Caco-2 (cell line): Measurements from ENCODE around the gene LRRC52. TPM values are rescaled to one million over a fixed set of nuclear protein-coding genes. Genes with fewer than 3 reads are reported as not detected.

Experiments
- BruUV-seq: library from RNA; stranded (reverse); fragments of 400-500 nt; replicated peaks from 2 replicates; lab custom pipeline; 2021; lab: Mats Ljungman, UMichigan
- CTCF ChIA-PET: fragments of 300-600 bp; sonication (Branson Sonifier 250); formaldehyde crosslinking; loops from one replicate; lab custom pipeline; 2022; ENCODE audit warnings: antibody characterized with exemption; lab: Charles Lee
- POLR2A ChIA-PET: fragments of 300-600 bp; sonication (Branson Sonifier 250); formaldehyde crosslinking; loops from one replicate; lab custom pipeline; 2022; ENCODE audit warnings: antibody characterized with exemption; lab: Charles Lee
- DNase-seq, 2 experiments: peaks; one replicate each; pipeline versions ENCODE4 v3.0.0 to v3.0.0-alpha.2; 2020 to 2022
- H3K27me3 ChIP-seq: replicated peaks from 2 replicates; pipeline ENCODE4 v1.6.0; 2011; ENCODE audit warnings: low read length; ENCODE audit not compliant: control insufficient read depth, insufficient read depth
- H3K36me3 ChIP-seq: 2 replicates; pipeline ENCODE4 v1.5.1; 2011; ENCODE audit warnings: low read length; ENCODE audit not compliant: control insufficient read depth, insufficient read depth
- H3K4me1 ChIP-seq: fragments of 250-450 bp; sonication (Bioruptor Pico); 2 replicates; pipeline ENCODE4 v1.5.1; 2020; ENCODE audit warnings: mild to moderate bottlenecking
- H3K4me3 ChIP-seq: 2 replicates; pipeline ENCODE4 v1.5.1; 2011; ENCODE audit warnings: low read depth, mild to moderate bottlenecking, control low read depth, low read length
- H3K9me3 ChIP-seq: fragments of 250-450 bp; sonication (Bioruptor Pico); 2 replicates; pipeline ENCODE4 v1.5.1; 2020; ENCODE audit warnings: mild to moderate bottlenecking, moderate library complexity
- H3K27ac Mint-ChIP-seq: one replicate; pipeline ENCODE4 v1.8.0; 2022; ENCODE audit warnings: mixed read lengths; ENCODE audit not compliant: unreplicated experiment
- H3K27me3 Mint-ChIP-seq: one replicate; pipeline ENCODE4 v1.8.0; 2022; ENCODE audit warnings: mixed read lengths; ENCODE audit not compliant: insufficient read depth, unreplicated experiment
- H3K36me3 Mint-ChIP-seq: one replicate; pipeline ENCODE4 v1.8.0; 2022; ENCODE audit warnings: mild to moderate bottlenecking, mixed read lengths; ENCODE audit not compliant: insufficient read depth, unreplicated experiment
- H3K4me1 Mint-ChIP-seq: one replicate; pipeline ENCODE4 v1.8.0; 2022; ENCODE audit warnings: low read depth, mixed read lengths; ENCODE audit not compliant: unreplicated experiment
- H3K4me3 Mint-ChIP-seq: one replicate; pipeline ENCODE4 v1.8.0; 2022; ENCODE audit warnings: mild to moderate bottlenecking, moderate library complexity, mixed read lengths; ENCODE audit not compliant: unreplicated experiment
- H3K9me3 Mint-ChIP-seq: one replicate; pipeline ENCODE4 v1.8.0; 2022; ENCODE audit warnings: mixed read lengths; ENCODE audit not compliant: unreplicated experiment
- intact Hi-C: fragments of 100-400 bp; cut with micrococcal nuclease; formaldehyde crosslinking; loops from one replicate; pipeline ENCODE4 v1.10.0; 2022; ENCODE audit not compliant: unreplicated experiment
- total RNA-seq: library from RNA; stranded (reverse); gene quantifications from 2 replicates; pipeline ENCODE4 v1.2.3, GENCODE V29; 2022
- TF ChIP-seq, protein P1 (sequence below), 2 experiments: fragments of 200-600 bp in 1 of 2; IDR thresholded peaks; 1 replicate in 1 of 2; 2 replicates in 1 of 2; pipeline versions ENCODE4 v1.5.1 to v1.8.0; 2011 to 2022; ENCODE audit warnings: antibody characterized with exemption in 1 of 2, control low read depth in 1 of 2, inconsistent platforms in 1 of 2, low read depth in 1 of 2, low read length in 1 of 2, mild to moderate bottlenecking in 1 of 2, moderate library complexity in 1 of 2; ENCODE audit not compliant: insufficient read depth in 1 of 2, severe bottlenecking in 1 of 2, unreplicated experiment in 1 of 2

LRRC52 gene
- total RNA-seq, 1 experiment from 2014 or later, result not detected

DNA sequence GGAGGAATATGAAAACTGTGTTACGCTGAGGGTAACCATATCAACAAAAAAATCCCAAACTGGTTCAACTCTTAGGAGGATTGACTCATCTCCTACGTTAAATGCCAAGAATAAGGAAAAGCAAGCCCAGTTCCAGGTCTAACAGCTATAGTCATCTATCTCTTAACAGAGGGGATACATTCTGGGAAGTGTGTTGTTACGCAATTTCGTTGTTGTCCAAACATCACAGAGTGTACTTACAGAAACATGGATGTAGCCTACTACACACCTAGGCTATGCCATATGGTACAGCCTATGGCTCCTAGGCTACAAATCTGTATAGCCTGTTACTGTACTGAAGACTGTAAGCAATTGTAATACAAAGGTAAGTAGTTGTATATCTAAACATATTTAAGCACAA, 23.2 kb upstream of the LRRC52 start:
- H3K27me3 Mint-ChIP-seq, result peaks cover 3% of the 10 kb centered on the region
- POLR2A ChIA-PET, result no interaction called here
- no TSS peak for BruUV-seq
- no peaks in the 10 kb centered on the region for H3K27me3 ChIP-seq
- peaks cover 5% of the 10 kb centered on the region for H3K4me1 Mint-ChIP-seq
- H3K4me3 Mint-ChIP-seq, result no peak overlapping the region
- no peak for DNase-seq
- H3K4me1 ChIP-seq, result peaks cover 5% of the 10 kb centered on the region; the same call in 1 of the 2 replicates
- CTCF ChIA-PET, result no interaction called here
- intact Hi-C loops, result no loop called here
- no peak overlapping the region for H3K4me3 ChIP-seq
- no peaks in the 10 kb centered on the region for H3K36me3 ChIP-seq
- H3K9me3 Mint-ChIP-seq, result peaks cover 10% of the 10 kb centered on the region
- H3K9me3 ChIP-seq, result no peaks in the 10 kb centered on the region
- no peak overlapping the region for H3K27ac Mint-ChIP-seq
- no peaks in the 10 kb centered on the region for H3K36me3 Mint-ChIP-seq
- TF ChIP-seq, protein P1, sequence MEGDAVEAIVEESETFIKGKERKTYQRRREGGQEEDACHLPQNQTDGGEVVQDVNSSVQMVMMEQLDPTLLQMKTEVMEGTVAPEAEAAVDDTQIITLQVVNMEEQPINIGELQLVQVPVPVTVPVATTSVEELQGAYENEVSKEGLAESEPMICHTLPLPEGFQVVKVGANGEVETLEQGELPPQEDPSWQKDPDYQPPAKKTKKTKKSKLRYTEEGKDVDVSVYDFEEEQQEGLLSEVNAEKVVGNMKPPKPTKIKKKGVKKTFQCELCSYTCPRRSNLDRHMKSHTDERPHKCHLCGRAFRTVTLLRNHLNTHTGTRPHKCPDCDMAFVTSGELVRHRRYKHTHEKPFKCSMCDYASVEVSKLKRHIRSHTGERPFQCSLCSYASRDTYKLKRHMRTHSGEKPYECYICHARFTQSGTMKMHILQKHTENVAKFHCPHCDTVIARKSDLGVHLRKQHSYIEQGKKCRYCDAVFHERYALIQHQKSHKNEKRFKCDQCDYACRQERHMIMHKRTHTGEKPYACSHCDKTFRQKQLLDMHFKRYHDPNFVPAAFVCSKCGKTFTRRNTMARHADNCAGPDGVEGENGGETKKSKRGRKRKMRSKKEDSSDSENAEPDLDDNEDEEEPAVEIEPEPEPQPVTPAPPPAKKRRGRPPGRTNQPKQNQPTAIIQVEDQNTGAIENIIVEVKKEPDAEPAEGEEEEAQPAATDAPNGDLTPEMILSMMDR (IDR thresholded peaks at IDR 0.05; ENCODE audit: insufficient read depth in 1 of 2, low read depth in 1 of 2, low read length in 1 of 2, severe bottlenecking in 1 of 2, unreplicated experiment in 1 of 2), result no peak

- Histone ChIP-seq H3K27me3 (no peaks in the 10 kb centered on the region), H3K36me3 (no peaks in the 10 kb centered on the region), H3K9me3 (no peaks in the 10 kb centered on the region), H3K4me1 (peaks cover 10% of the 10 kb centered on the region; the same call in 1 of the 2 replicates), H3K4me3 (no peak overlapping the region)
- Mint-ChIP-seq H3K27me3 (peaks cover 3% of the 10 kb centered on the region), H3K27ac (no peak overlapping the region), H3K9me3 (peaks cover 10% of the 10 kb centered on the region), H3K4me1 (peaks cover 8% of the 10 kb centered on the region), H3K36me3 (no peaks in the 10 kb centered on the region), H3K4me3 (no peak overlapping the region)
- BruUV-seq, result no TSS peak
- DNase-seq, result no peak
- CTCF ChIA-PET, result no interaction called here
- TF ChIP-seq, protein P1 (IDR thresholded peaks at IDR 0.05; ENCODE audit: insufficient read depth in 1 of 2, low read depth in 1 of 2, low read length in 1 of 2, severe bottlenecking in 1 of 2, unreplicated experiment in 1 of 2), result no peak
- POLR2A ChIA-PET, result interaction anchor here (1.0 kb wide), 1 partner anchor 46 kb away, joined by 3 read pairs; no protein-coding TSS in a partner anchor
- intact Hi-C loops, result no loop called here
Measured at GRCh38 chr1:165524639-165525285, 19.0 kb upstream of the LRRC52 start.

GRCh38 chr1:165525708-165526107, 18.1 kb upstream of the LRRC52 start:
- H3K9me3 Mint-ChIP-seq, result peaks cover 9% of the 10 kb centered on the region
- peak overlapping the region; percentile 1 for H3K27ac Mint-ChIP-seq
- no peaks in the 10 kb centered on the region for H3K9me3 ChIP-seq
- peaks cover 10% of the 10 kb centered on the region; the same call in 1 of the 2 replicates for H3K4me1 ChIP-seq
- BruUV-seq, result no TSS peak
- H3K36me3 ChIP-seq, result no peaks in the 10 kb centered on the region
- CTCF ChIA-PET, result no interaction called here
- POLR2A ChIA-PET, result no interaction called here
- H3K27me3 Mint-ChIP-seq, result peaks cover 3% of the 10 kb centered on the region
- no peaks in the 10 kb centered on the region for H3K36me3 Mint-ChIP-seq
- no peaks in the 10 kb centered on the region for H3K27me3 ChIP-seq
- H3K4me3 Mint-ChIP-seq, result no peak overlapping the region
- H3K4me3 ChIP-seq, result no peak overlapping the region
- DNase-seq, result peak in 1 of 2 experiments; percentile 4
- TF ChIP-seq, protein P1 (IDR thresholded peaks at IDR 0.05; ENCODE audit: insufficient read depth in 1 of 2, low read depth in 1 of 2, low read length in 1 of 2, severe bottlenecking in 1 of 2, unreplicated experiment in 1 of 2), result no peak
- H3K4me1 Mint-ChIP-seq, result peaks cover 8% of the 10 kb centered on the region
- intact Hi-C loops, result no loop called here
